ENCODE data around the gene ZIC3. TPM values are rescaled to one million over a fixed set of nuclear protein-coding genes. Genes with fewer than 3 reads are reported as not detected.

ZIC3 gene
- total and polyA plus RNA-seq, 10 of the 15 experiments (the other 5 are each of a cell fraction or from before 2014, with no cell fraction given): 0.07 TPM; not detected in 9

DNA sequence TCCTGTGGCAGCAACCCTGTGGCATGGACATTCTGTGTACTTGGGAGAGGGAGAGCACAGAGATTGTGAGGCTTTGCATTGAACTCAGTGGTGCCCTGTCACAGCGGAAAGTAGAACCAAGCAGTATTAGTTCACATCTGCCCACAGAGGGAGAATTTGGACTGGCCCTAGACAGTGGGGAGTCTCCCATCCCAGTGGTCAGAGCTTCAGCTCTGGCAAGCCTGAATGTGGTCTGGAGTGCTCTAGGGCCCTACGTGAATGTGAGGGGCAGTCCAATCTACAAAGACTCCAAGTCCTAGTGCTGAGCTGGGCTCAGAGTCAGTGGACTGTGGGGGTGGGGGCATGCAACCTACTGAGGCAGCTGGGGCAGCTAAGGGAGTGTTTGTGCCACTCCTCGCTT is 34.8 kb downstream of the ZIC3 start:
- intact Hi-C loops (cut with micrococcal nuclease; ENCODE audit: unreplicated experiment): no loop called here
- in situ Hi-C loops (cut with MboI): no loop called here
- no peak overlapping the region for H3K4me3 ChIP-seq
- ChIA-PET POLR2A (no interaction called here), RAD21 (ENCODE audit: unreplicated experiment) (no interaction called here), CTCF (no interaction called here), SMC1A (ENCODE audit: uncharacterized antibody, unreplicated experiment) (no interaction called here)
- no peaks in the 10 kb centered on the region for H3K4me1 ChIP-seq (ENCODE audit: control insufficient read depth, insufficient read depth, low read length)
- BruUV-seq (replicated peaks): no TSS peak
- H3K9ac ChIP-seq (ENCODE audit: control insufficient read depth, insufficient read depth, low read length): no peak overlapping the region
- ATAC-seq: no peak
- WGBS (ENCODE audit: insufficient coverage, insufficient replicate concordance, low lambda C conversion rate, missing lambda C conversion rate): 64% methylated on average over 3 of the region's 3 CpGs
- no peak overlapping the region for H3K27ac ChIP-seq (ENCODE audit: control insufficient read depth, insufficient read depth)
- no peak overlapping the region for H3K4me2 ChIP-seq (ENCODE audit: control insufficient read depth, insufficient read depth)
- H3K79me2 ChIP-seq (ENCODE audit: control insufficient read depth, insufficient read depth, low read length): no peaks in the 10 kb centered on the region
- no peaks in the 10 kb centered on the region for H3K27me3 ChIP-seq (replicated peaks in 1 of 2; ENCODE audit: control insufficient read depth in 2 of 2, insufficient read depth in 2 of 2, low read length in 1 of 2)
- no peak for DNase-seq (ENCODE audit: low read depth, low spot score)
- no peak for TF ChIP-seq EGR1 (IDR thresholded peaks at IDR 0.05; ENCODE audit: borderline replicate concordance in 1 of 2, low read depth in 2 of 2, low read length in 2 of 2)
- TF ChIP-seq ZBED1 (IDR thresholded peaks at IDR 0.05; ENCODE audit: borderline replicate concordance): no peak
- no peak for TF ChIP-seq SMC3 (IDR thresholded peaks at IDR 0.05; ENCODE audit: borderline replicate concordance, low read length)
- no peak for TF ChIP-seq ASH2L (IDR thresholded peaks at IDR 0.05; ENCODE audit: borderline replicate concordance, low read depth)
- TF ChIP-seq, protein P1, sequence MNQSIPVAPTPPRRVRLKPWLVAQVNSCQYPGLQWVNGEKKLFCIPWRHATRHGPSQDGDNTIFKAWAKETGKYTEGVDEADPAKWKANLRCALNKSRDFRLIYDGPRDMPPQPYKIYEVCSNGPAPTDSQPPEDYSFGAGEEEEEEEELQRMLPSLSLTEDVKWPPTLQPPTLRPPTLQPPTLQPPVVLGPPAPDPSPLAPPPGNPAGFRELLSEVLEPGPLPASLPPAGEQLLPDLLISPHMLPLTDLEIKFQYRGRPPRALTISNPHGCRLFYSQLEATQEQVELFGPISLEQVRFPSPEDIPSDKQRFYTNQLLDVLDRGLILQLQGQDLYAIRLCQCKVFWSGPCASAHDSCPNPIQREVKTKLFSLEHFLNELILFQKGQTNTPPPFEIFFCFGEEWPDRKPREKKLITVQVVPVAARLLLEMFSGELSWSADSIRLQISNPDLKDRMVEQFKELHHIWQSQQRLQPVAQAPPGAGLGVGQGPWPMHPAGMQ (IDR thresholded peaks at IDR 0.05; ENCODE audit: borderline replicate concordance): no peak
- TF ChIP-seq HDAC2 (IDR thresholded peaks at IDR 0.05): no peak
- TF ChIP-seq ZZZ3 (IDR thresholded peaks at IDR 0.05; ENCODE audit: control insufficient read depth, insufficient read length, low read depth): no peak
- TF ChIP-seq SMAD5 (IDR thresholded peaks at IDR 0.05; ENCODE audit: low read depth): no peak
- TF ChIP-seq NR2C2 (IDR thresholded peaks at IDR 0.05; ENCODE audit: borderline replicate concordance, control insufficient read depth, insufficient read length, low read depth): no peak
- TF ChIP-seq, protein P2, sequence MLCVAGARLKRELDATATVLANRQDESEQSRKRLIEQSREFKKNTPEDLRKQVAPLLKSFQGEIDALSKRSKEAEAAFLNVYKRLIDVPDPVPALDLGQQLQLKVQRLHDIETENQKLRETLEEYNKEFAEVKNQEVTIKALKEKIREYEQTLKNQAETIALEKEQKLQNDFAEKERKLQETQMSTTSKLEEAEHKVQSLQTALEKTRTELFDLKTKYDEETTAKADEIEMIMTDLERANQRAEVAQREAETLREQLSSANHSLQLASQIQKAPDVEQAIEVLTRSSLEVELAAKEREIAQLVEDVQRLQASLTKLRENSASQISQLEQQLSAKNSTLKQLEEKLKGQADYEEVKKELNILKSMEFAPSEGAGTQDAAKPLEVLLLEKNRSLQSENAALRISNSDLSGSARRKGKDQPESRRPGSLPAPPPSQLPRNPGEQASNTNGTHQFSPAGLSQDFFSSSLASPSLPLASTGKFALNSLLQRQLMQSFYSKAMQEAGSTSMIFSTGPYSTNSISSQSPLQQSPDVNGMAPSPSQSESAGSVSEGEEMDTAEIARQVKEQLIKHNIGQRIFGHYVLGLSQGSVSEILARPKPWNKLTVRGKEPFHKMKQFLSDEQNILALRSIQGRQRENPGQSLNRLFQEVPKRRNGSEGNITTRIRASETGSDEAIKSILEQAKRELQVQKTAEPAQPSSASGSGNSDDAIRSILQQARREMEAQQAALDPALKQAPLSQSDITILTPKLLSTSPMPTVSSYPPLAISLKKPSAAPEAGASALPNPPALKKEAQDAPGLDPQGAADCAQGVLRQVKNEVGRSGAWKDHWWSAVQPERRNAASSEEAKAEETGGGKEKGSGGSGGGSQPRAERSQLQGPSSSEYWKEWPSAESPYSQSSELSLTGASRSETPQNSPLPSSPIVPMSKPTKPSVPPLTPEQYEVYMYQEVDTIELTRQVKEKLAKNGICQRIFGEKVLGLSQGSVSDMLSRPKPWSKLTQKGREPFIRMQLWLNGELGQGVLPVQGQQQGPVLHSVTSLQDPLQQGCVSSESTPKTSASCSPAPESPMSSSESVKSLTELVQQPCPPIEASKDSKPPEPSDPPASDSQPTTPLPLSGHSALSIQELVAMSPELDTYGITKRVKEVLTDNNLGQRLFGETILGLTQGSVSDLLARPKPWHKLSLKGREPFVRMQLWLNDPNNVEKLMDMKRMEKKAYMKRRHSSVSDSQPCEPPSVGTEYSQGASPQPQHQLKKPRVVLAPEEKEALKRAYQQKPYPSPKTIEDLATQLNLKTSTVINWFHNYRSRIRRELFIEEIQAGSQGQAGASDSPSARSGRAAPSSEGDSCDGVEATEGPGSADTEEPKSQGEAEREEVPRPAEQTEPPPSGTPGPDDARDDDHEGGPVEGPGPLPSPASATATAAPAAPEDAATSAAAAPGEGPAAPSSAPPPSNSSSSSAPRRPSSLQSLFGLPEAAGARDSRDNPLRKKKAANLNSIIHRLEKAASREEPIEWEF (IDR thresholded peaks at IDR 0.05; ENCODE audit: insufficient replicate concordance, low read depth, low read length): no peak
- TF ChIP-seq TCF7 (IDR thresholded peaks at IDR 0.05; ENCODE audit: borderline replicate concordance): no peak
- TF ChIP-seq, protein P3, sequence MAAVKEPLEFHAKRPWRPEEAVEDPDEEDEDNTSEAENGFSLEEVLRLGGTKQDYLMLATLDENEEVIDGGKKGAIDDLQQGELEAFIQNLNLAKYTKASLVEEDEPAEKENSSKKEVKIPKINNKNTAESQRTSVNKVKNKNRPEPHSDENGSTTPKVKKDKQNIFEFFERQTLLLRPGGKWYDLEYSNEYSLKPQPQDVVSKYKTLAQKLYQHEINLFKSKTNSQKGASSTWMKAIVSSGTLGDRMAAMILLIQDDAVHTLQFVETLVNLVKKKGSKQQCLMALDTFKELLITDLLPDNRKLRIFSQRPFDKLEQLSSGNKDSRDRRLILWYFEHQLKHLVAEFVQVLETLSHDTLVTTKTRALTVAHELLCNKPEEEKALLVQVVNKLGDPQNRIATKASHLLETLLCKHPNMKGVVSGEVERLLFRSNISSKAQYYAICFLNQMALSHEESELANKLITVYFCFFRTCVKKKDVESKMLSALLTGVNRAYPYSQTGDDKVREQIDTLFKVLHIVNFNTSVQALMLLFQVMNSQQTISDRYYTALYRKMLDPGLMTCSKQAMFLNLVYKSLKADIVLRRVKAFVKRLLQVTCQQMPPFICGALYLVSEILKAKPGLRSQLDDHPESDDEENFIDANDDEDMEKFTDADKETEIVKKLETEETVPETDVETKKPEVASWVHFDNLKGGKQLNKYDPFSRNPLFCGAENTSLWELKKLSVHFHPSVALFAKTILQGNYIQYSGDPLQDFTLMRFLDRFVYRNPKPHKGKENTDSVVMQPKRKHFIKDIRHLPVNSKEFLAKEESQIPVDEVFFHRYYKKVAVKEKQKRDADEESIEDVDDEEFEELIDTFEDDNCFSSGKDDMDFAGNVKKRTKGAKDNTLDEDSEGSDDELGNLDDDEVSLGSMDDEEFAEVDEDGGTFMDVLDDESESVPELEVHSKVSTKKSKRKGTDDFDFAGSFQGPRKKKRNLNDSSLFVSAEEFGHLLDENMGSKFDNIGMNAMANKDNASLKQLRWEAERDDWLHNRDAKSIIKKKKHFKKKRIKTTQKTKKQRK (IDR thresholded peaks at IDR 0.05; ENCODE audit: low read depth, low read length): no peak
- TF ChIP-seq NFYA (IDR thresholded peaks at IDR 0.05; ENCODE audit: borderline replicate concordance, low read depth, low read length): no peak
- no peak for TF ChIP-seq RAD21 (IDR thresholded peaks at IDR 0.05; ENCODE audit: insufficient read depth, low read depth, low read length)
- FAIRE-seq: no peak
- H4K20me1 ChIP-seq (ENCODE audit: control insufficient read depth, insufficient read depth): no peaks in the 10 kb centered on the region
- H2AFZ ChIP-seq (ENCODE audit: control insufficient read depth, low read depth, low read length): no peak overlapping the region
- H3K9me3 ChIP-seq (replicated peaks; ENCODE audit: control insufficient read depth, insufficient read depth, low read length): no peaks in the 10 kb centered on the region
- H3K36me3 ChIP-seq (ENCODE audit: control insufficient read depth in 2 of 2, insufficient read depth in 2 of 2, low read length in 1 of 2): no peaks in the 10 kb centered on the region

Measured in GM12878 (cell line).